HL-60 (cell line): ENCODE measurements around the gene EXOC8.

Experiments used
- DNase-seq, 2 experiments: peaks; one replicate each; pipeline ENCODE4 v3.0.0-alpha.2; 2010 to 2020; ENCODE audit warnings: low read depth in 1 of 2, low spot score in 1 of 2
- H3K27ac ChIP-seq: fragments of 250-450 bp; sonication (Bioruptor Pico); replicated peaks from 2 replicates; pipeline ENCODE4 v1.5.1; 2020; ENCODE audit warnings: mild to moderate bottlenecking, moderate library complexity
- H3K27me3 ChIP-seq: fragments of 250-450 bp; sonication (Bioruptor Pico); 2 replicates; pipeline ENCODE4 v1.5.1; 2021; ENCODE audit warnings: mild to moderate bottlenecking, moderate library complexity; ENCODE audit not compliant: insufficient read depth, poor library complexity, severe bottlenecking
- H3K4me3 ChIP-seq: replicated peaks from 2 replicates; pipeline ENCODE4 v1.5.1; 2011; ENCODE audit warnings: mild to moderate bottlenecking, control low read depth, low read length; ENCODE audit not compliant: insufficient read depth
- GABPA ChIP-seq: IDR thresholded peaks from 2 replicates; pipeline ENCODE4 v1.6.1; 2012; ENCODE audit warnings: low read depth
- POLR2AphosphoS5 ChIP-seq: IDR thresholded peaks from 2 replicates; pipeline ENCODE4 v1.6.1; 2012; ENCODE audit warnings: low read depth
- SPI1 ChIP-seq: IDR thresholded peaks from 2 replicates; pipeline ENCODE4 v1.6.1; 2012; ENCODE audit warnings: low read depth, mild to moderate bottlenecking, borderline replicate concordance
- TF ChIP-seq, protein P1 (sequence below): IDR thresholded peaks from 2 replicates; pipeline ENCODE4 v1.6.1; 2012; ENCODE audit warnings: low read depth; ENCODE audit not compliant: insufficient replicate concordance
- TF ChIP-seq, protein P2 (sequence below): IDR thresholded peaks from one replicate; pipeline ENCODE4 v1.5.1; 2011; ENCODE audit warnings: low read length, control low read depth, inconsistent platforms; ENCODE audit not compliant: insufficient read depth

Gene EXOC8

DNA sequence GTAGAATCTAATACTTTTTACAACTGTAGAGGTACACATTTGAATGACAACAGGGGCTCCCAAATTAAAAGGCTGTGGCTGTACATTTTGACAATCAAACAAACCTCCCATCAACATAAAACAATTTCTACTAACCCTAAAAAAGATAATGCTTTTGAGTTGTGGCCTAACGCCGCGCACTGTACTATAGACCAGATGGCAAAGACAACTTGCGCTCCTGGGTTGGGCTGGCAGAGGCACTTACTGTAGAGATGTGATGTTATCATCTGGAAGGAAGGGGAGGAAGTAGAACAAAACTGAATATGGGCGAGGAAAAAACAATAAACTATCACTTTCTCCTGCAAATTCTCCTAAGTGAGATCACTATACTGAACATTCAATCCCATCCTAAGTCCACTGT, 26.5 kb upstream of the EXOC8 start:
- Histone ChIP-seq H3K27me3 (no peaks in the 10 kb centered on the region), H3K27ac (no peak overlapping the region), H3K4me3 (no peak overlapping the region)
- DNase-seq: no peak
- no peak for TF ChIP-seq GABPA
- TF ChIP-seq, protein P1, sequence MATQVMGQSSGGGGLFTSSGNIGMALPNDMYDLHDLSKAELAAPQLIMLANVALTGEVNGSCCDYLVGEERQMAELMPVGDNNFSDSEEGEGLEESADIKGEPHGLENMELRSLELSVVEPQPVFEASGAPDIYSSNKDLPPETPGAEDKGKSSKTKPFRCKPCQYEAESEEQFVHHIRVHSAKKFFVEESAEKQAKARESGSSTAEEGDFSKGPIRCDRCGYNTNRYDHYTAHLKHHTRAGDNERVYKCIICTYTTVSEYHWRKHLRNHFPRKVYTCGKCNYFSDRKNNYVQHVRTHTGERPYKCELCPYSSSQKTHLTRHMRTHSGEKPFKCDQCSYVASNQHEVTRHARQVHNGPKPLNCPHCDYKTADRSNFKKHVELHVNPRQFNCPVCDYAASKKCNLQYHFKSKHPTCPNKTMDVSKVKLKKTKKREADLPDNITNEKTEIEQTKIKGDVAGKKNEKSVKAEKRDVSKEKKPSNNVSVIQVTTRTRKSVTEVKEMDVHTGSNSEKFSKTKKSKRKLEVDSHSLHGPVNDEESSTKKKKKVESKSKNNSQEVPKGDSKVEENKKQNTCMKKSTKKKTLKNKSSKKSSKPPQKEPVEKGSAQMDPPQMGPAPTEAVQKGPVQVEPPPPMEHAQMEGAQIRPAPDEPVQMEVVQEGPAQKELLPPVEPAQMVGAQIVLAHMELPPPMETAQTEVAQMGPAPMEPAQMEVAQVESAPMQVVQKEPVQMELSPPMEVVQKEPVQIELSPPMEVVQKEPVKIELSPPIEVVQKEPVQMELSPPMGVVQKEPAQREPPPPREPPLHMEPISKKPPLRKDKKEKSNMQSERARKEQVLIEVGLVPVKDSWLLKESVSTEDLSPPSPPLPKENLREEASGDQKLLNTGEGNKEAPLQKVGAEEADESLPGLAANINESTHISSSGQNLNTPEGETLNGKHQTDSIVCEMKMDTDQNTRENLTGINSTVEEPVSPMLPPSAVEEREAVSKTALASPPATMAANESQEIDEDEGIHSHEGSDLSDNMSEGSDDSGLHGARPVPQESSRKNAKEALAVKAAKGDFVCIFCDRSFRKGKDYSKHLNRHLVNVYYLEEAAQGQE: no peak
- TF ChIP-seq, protein P2, sequence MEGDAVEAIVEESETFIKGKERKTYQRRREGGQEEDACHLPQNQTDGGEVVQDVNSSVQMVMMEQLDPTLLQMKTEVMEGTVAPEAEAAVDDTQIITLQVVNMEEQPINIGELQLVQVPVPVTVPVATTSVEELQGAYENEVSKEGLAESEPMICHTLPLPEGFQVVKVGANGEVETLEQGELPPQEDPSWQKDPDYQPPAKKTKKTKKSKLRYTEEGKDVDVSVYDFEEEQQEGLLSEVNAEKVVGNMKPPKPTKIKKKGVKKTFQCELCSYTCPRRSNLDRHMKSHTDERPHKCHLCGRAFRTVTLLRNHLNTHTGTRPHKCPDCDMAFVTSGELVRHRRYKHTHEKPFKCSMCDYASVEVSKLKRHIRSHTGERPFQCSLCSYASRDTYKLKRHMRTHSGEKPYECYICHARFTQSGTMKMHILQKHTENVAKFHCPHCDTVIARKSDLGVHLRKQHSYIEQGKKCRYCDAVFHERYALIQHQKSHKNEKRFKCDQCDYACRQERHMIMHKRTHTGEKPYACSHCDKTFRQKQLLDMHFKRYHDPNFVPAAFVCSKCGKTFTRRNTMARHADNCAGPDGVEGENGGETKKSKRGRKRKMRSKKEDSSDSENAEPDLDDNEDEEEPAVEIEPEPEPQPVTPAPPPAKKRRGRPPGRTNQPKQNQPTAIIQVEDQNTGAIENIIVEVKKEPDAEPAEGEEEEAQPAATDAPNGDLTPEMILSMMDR: no peak
- TF ChIP-seq SPI1: no peak
- no peak for TF ChIP-seq POLR2AphosphoS5

DNA sequence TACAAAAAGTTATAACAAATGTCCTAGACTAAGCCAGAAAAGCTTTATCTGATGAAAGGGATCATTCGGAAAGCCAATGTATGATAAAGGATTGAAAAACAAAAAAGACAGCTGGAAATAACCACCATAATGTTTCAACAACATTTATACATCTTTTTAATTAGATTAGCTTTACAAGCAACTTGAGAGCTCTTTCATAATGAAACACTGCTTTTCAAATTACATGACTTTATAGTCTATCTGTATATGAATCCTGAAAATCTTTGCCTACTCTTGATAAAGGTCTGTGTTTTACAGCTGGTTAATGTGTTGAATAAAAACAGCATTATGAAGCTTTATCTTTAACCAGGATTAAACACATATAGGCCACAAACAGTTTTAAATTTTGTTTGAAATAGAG, 26.0 kb upstream of the EXOC8 start:
- H3K4me3 ChIP-seq: no peak overlapping the region
- no peaks in the 10 kb centered on the region for H3K27me3 ChIP-seq
- H3K27ac ChIP-seq: no peak overlapping the region
- TF ChIP-seq SPI1 (no peak), GABPA (no peak), POLR2AphosphoS5 (no peak)
- TF ChIP-seq, protein P2: no peak
- TF ChIP-seq, protein P1: no peak
- DNase-seq: no peak

DNA sequence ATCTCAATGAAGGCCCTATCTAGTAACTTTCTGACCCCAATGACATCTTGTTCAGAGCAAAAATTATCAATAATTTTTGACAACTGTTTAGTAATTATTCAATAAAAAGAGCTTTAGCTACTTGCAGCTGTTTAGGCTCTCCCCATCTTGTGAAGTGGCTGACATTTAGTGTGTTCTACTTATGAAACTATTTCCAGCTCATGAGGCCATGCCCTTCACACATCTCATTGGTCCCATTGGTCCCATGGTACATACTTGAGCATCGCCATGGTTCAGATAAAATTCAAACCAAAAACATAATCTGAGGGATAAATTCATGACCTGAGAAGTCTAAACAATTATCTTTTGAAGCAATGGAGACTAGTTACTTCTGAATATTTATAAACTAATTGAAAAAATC, 24.7 kb upstream of the EXOC8 start:
- no peak overlapping the region for H3K27ac ChIP-seq
- no peak for TF ChIP-seq POLR2AphosphoS5
- TF ChIP-seq GABPA: no peak
- TF ChIP-seq, protein P2: no peak
- TF ChIP-seq, protein P1: no peak
- no peak for TF ChIP-seq SPI1
- no peak for DNase-seq
- H3K27me3 ChIP-seq: no peaks in the 10 kb centered on the region
- no peak overlapping the region for H3K4me3 ChIP-seq
